Measurements from ENCODE around the gene NCR2.

NCR2 gene

DNA sequence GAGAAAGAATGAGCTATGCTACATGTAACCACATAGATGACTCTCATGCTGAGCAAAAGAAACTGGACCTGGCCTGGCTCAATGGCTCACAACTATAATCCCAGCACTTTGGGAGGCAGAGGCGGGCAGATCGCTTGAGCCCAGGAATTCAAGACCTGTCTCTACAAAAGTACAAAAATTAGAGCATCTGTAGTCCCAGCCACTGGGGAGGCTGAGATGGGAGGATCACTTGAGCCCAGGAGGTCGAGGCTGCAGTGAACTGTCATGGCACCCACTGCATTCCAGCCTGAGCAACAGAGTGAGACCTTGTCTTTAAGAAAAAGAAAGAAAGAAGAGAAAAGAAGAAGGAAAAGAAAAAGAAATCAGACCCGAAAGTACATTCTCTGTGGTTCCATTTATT is 41.7 kb downstream of the NCR2 start:
- TF ChIP-seq, protein P1, sequence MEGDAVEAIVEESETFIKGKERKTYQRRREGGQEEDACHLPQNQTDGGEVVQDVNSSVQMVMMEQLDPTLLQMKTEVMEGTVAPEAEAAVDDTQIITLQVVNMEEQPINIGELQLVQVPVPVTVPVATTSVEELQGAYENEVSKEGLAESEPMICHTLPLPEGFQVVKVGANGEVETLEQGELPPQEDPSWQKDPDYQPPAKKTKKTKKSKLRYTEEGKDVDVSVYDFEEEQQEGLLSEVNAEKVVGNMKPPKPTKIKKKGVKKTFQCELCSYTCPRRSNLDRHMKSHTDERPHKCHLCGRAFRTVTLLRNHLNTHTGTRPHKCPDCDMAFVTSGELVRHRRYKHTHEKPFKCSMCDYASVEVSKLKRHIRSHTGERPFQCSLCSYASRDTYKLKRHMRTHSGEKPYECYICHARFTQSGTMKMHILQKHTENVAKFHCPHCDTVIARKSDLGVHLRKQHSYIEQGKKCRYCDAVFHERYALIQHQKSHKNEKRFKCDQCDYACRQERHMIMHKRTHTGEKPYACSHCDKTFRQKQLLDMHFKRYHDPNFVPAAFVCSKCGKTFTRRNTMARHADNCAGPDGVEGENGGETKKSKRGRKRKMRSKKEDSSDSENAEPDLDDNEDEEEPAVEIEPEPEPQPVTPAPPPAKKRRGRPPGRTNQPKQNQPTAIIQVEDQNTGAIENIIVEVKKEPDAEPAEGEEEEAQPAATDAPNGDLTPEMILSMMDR (conservative IDR thresholded peaks at IDR 0.05): no peak
- no peak overlapping the region for H3K27ac ChIP-seq

DNA sequence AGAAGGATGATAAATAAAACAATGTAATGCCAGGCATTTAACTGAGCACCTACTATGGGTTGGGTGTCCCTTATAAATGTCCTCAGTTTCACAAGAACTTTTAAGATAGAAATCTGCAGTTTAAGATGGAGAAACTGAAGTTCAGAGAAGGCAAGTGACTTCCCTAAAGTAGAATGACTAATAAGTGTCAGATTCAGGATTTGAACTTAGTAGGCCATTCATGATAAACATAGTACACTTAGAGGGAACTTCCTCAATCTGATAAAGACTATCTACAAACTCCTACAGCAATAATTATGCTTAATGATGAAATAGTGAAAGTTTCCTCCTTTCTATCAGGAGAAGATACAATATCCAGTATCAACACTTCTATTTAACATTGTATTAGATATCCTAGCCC is 43.9 kb downstream of the NCR2 start:
- no peak overlapping the region for H3K27ac ChIP-seq
- TF ChIP-seq, protein P1 (conservative IDR thresholded peaks at IDR 0.05): no peak

DNA sequence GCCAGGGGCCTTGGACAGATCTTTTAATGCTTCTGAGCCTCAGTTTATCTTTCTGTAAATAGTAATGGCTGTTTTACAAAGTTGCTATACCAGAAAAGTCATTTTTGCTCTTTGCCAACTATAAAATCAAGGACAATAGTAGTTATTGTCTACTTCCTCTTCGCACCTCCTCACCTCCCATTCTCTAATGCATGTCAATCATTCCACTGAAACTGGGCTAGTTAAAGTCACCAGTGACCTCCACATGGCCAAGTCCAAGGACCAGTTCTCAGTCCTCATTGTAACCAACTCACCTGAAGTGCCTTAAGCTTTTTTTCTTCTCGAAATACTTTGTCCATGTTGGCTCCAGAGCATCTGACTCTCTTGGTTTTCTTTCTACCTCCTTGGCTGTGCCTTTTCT is 51.2 kb downstream of the NCR2 start:
- no peak overlapping the region for H3K27ac ChIP-seq
- TF ChIP-seq, protein P1 (conservative IDR thresholded peaks at IDR 0.05): no peak

DNA sequence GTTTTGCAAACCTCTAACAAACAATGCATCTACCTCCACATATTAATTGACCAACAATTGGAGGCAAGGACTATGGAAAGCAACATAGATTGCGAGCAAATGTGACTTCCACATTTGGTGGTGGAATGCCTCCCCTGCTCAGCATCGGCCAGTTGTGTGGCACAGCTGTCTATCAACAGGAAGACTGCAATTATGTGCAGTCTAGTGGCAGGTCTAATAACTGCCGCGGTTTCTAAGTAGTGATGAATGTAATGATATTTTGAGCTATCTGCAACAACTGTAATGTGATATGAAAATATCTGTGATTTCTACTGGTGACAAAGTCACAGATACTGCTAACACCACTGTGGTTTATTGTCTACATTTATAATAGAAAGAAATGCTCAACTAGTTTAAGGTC is 56.8 kb downstream of the NCR2 start:
- H3K27ac ChIP-seq: no peak overlapping the region

DNA sequence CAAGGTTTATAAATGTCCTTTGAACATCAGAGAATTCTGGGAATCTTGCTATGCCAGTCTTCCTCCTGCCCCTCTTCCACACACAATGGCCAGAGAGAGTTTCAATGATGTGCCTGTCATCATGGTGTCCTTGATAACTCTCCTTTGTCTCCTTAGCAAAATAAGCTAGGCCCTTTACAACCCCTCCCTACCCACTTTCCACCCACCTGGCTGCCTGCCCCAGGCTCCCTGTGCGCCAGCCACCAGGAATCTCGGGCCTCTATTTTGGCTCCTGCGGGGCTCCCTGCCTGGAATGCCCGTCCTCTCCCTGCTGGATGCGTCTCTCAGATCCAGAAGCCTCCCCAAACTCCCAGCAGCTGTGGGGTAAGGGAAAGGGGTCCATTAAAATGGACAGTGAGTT is 60.9 kb downstream of the NCR2 start:
- H3K27ac ChIP-seq: no peak overlapping the region
- TF ChIP-seq, protein P1 (conservative IDR thresholded peaks at IDR 0.05): no peak

More for the DNA sequence above, 56.8 kb downstream of the NCR2 start:
- TF ChIP-seq, protein P1 (conservative IDR thresholded peaks at IDR 0.05): no peak

DNA sequence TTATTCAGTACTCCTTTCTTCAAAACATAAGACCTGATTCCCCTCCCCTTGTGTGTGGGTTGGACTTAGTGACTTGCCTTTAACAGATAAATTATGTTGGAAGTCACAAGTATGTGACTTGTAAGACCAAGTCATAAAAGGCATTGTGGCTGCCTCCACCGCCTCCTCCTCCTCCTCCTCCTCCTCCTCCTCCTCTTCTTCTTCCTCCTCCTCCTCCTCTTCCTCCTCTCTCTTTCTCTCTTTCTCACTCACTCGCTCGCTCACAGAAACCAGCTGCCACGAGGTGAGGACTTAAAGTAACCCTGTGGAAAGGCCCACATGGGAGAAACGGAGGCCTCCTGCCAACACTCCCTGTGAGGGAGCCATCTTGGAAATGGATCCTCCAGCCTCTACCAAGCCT is 64.0 kb downstream of the NCR2 start:
- TF ChIP-seq, protein P1 (conservative IDR thresholded peaks at IDR 0.05): no peak

More for the DNA sequence above, 64.0 kb downstream of the NCR2 start:
- no peak overlapping the region for H3K27ac ChIP-seq
